DND-41 (cell line): Measurements from ENCODE around the gene NEK7.

Experiments used
- EZH2 ChIP-seq: IDR thresholded peaks from 3 replicates; pipeline ENCODE4 v1.6.1; 2012; ENCODE audit warnings: borderline replicate concordance, low read depth, mild to moderate bottlenecking, moderate library complexity, low read length, inconsistent platforms; ENCODE audit not compliant: severe bottlenecking
- TF ChIP-seq, protein P1 (sequence below): IDR thresholded peaks from 2 replicates; pipeline ENCODE4 v1.5.1; 2012; ENCODE audit warnings: borderline replicate concordance, low read length, moderate library complexity, mild to moderate bottlenecking; ENCODE audit not compliant: poor library complexity, severe bottlenecking; ENCODE audit errors: extremely low read depth

- no peak for TF ChIP-seq EZH2
- TF ChIP-seq, protein P1, sequence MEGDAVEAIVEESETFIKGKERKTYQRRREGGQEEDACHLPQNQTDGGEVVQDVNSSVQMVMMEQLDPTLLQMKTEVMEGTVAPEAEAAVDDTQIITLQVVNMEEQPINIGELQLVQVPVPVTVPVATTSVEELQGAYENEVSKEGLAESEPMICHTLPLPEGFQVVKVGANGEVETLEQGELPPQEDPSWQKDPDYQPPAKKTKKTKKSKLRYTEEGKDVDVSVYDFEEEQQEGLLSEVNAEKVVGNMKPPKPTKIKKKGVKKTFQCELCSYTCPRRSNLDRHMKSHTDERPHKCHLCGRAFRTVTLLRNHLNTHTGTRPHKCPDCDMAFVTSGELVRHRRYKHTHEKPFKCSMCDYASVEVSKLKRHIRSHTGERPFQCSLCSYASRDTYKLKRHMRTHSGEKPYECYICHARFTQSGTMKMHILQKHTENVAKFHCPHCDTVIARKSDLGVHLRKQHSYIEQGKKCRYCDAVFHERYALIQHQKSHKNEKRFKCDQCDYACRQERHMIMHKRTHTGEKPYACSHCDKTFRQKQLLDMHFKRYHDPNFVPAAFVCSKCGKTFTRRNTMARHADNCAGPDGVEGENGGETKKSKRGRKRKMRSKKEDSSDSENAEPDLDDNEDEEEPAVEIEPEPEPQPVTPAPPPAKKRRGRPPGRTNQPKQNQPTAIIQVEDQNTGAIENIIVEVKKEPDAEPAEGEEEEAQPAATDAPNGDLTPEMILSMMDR: peak; percentile 2
Measured at GRCh38 chr1:198157241-198157846, 546 bp downstream of the NEK7 start.
